ENCODE results near the gene TBC1D24.

Gene TBC1D24

DNA sequence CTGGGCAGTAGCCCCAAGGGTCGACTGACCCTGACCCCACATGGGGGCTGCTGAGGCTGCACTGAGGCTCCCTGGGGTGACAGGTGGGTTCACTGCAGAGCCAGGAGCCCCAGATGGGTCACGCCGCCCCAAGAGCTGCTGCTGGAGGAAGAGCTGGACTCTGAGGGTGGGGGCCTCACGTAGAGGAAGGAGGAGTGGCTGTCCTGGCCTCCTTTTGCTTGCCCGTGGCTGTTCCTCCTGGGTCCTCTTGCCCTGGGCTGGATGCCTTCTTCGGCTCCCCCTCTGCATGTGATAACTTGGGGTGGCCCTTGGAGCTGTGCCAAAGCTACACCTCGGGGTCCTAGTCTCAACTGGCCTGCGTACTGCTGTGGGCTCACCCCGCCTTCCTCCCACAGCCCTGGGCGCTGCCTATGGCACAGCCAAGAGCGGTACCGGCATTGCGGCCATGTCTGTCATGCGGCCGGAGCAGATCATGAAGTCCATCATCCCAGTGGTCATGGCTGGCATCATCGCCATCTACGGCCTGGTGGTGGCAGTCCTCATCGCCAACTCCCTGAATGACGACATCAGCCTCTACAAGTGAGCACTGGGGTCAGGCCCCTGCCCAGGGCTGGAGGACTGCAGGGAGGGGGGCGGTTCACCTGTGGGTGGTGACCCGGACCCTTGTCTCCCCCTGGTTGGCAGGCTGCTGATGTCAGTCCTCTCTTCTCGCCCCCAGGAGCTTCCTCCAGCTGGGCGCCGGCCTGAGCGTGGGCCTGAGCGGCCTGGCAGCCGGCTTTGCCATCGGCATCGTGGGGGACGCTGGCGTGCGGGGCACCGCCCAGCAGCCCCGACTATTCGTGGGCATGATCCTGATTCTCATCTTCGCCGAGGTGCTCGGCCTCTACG is 44.1 kb downstream of the TBC1D24 start:
- DNase-seq = peak; percentile 29

DNA sequence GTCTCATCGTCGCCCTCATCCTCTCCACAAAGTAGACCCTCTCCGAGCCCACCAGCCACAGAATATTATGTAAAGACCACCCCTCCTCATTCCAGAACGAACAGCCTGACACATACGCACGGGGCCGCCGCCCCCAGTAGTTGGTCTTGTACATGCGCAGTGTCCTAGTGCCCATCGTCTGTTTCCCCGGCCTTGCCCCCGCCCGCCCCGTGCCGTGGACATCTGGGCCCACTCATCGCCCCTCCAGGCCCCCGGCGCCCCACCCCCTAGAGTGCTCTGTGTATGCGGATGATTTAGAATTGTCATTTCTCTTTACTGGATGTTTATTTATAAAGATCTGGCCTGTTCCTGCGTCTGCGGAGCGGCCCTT is 44.8 kb downstream of the TBC1D24 start:
- no peak for DNase-seq

DNA sequence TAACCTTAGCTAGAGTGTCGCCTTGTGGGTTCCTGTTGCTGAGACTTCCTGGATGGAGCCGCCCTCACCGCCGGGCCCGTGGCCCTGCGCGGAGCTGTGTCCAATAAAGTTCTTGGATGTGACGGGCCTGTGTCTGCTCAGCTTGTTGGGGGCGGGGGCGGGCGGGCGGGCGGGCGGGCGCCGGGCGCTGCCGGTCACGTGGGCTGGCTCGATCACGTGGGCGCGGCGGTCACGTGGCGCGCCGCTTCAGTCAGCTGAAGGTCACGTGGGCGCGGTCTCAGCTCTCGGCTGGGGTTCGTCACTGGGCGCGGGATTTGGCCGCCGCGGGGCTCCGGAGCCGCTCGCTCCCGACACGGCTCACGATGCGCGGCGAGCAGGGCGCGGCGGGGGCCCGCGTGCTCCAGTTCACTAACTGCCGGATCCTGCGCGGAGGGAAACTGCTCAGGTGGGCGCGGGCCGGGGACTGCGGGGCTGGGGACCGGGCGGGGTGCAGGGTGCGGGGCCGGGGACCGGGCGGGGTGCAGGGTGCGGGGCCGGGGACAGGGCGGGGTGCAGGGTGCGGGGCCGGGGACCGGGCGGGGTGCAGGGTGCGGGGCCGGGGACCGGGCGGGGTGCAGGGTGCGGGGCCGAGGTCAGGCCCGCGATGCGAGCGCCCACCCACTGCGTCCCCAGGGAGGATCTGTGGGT is 45.3 kb downstream of the TBC1D24 start, which contains the start of gene AMDHD2:
Gene AMDHD2, plus strand, starts transcription at position 275 of the 687 bp plus-strand sequence. Its CDS starts 88 bp downstream, at position 363.
- peak; percentile 95 for DNase-seq

DNA sequence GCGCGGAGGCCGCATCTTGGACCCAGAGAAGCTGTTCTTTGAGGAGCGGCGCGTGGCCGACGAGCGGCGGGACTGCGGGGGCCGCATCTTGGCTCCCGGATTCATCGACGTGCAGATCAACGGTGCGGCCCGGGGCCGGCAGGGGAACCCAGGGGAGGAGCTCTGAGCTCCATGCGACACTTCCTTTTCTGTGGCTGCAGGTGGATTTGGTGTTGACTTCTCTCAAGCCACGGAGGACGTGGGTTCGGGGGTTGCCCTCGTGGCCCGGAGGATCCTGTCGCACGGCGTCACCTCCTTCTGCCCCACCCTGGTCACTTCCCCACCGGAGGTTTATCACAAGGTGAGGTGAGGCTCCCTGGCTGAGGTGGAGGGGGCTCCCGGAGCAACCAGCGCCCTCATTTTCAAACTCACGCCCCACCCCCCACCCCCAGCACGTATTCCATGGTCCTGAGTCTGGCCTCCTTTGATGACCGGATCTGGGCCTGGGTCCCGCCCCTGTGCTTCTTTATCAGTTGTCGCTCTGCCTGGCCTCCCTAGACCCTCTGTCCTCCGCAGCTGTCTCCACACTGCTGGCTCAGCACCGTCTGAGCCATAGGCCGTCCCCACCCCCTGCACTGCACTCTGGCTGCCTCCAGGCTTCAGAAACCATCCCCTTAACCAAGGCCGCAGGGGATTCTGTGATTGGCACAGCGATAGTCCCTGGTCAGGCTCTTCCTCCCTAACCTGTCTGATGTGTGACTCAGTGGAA is 46.0 kb downstream of the TBC1D24 start:
- DNase-seq = peak; percentile 57

DNA sequence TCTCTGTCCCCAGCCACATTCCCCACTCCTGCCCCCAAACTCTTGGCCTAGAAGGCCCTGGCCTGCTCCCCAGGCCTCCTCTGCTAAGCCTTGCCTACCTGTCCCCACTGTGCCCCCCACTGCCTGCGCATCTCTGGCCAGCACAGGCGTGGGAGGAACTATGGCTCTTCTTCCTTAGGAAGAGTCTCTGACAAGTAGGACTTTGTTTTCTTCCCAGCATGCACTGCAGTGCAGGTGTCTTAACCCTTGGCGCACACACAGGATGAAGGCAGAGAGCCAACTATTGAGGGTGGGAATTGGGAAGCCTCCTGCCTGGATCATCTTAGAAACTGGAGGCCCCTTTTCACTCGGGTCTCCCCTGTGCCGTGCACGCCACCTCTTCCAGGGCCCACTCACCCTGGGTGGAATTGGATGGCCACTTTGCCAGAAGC is 48.9 kb downstream of the TBC1D24 start:
- DNase-seq = no peak

DNA sequence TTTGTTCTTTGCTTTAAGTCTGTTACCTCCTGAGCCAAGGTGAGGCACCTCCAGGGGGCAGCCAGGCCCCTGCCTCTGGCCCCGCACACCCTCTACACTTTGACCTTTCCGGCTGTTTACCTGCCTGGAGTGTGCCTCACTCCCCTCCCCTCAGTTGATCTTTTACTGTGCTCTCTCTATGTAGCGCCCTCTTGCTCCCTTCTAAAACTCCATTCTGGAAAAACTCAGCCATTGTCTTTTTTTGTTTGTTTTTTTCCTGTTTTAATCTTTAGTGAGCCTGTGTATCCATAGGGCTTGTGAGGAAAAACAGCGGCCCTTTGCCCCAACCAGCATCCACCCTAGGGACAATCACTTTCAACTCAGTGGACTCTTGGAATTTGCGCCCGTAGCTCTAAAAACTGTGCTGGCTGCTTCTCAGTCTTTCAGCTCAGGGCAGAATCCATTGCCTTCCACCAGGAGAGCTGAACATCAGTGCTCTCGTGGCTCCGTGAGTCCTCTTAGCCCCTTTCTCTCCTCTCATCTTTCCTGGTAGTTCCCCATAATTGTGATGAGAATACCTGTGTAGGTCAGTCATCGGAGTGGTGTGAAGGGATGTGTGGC is 49.5 kb downstream of the TBC1D24 start:
- no peak for DNase-seq

DNA sequence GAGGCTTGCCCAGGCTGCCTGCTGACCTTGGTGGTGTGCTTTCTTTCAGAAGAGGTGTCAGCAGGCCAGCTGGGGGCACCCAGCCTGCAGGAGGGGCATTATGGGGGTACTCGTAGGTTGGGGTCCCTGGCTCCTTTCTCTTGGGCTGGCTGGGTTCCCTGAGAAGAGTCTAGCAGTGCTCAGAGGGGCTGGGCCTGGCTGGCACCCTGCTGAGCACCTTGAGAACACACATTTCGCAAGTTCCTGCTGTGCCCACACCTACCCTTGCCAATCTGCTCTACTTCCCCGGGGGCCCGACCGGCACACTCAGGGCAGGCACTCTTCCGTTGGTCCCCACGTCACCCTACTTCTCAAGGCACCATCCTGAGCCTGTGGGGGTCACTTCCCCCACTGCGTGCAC is 51.2 kb downstream of the TBC1D24 start:
- DNase-seq = no peak

DNA sequence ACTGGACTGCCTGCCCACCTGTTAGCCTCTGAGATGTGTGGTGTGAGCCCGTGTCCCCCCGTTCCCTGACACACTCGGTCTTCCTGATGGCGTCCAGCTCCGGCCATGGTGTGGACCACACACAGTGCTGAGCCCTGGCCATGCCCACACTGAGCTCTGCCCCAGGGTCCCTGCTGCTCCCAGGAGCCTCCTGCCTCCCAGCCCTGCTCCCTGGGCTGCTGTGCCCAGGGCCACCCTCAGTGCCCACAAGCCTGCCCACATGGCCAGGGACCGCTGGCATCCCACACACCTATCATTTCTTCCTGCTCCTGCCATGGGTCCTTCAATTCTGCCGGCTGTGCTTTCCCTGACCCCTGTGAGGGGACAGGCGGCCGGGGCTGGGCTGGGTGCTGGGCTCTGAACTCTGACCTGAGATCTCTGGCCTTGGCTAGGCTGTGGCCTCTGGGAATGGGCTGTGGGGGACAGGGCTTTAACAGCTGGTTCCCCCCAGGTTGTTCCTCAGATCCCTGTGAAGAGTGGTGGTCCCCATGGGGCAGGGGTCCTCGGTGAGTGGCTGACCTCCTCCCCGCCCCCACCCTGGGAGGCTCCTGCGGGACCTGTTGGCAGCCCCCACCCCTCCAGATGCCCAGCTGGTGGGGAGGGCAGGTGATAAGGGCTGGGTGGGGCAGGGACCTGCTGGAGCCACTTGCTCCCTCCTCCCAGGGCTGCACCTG is 52.3 kb downstream of the TBC1D24 start:
- DNase-seq = no peak

DNA sequence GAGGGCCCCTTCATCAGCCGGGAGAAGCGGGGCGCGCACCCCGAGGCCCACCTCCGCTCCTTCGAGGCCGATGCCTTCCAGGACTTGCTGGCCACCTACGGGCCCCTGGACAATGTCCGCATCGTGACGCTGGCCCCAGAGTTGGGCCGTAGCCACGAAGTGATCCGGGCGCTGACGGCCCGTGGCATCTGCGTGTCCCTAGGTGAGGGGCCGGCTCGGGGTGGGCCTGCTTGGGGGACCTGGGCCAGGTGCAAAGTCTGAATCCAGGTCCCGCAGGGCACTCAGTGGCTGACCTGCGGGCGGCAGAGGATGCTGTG is 52.8 kb downstream of the TBC1D24 start:
- DNase-seq = no peak

DNA sequence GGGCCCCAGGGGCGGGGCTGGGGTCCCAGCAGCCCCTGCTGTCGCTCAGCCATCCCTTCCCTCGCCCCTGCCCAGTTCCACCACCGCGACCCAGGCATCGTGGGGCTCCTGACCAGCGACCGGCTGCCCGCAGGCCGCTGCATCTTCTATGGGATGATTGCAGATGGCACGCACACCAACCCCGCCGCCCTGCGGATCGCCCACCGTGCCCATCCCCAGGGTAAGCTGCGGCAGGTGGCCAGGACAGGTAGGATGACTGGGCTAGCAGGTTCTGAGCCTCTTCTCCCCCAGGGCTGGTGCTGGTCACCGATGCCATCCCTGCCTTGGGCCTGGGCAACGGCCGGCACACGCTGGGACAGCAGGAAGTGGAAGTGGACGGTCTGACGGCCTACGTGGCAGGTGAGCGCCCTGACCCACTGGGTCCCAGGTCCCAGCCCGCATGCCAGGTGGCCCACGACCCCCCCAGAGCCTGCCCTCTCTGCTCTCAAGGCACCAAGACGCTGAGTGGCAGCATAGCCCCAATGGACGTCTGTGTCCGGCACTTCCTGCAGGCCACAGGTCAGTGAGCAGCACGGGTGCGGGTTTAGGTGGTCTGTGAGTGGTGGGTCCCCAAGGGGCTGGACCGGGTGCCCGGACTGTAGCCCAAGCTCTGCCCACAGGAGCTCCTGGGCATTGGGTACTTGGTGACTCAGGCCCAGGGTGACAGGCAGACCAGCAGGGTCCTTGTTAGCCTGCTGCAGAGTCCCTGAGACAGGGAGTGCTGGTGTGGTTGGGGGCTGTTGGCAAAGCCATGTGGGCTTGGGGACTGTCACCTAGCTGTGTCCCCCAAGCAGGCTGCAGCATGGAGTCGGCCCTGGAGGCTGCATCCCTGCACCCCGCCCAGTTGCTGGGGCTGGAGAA is 53.5 kb downstream of the TBC1D24 start:
- no peak for DNase-seq

DNA sequence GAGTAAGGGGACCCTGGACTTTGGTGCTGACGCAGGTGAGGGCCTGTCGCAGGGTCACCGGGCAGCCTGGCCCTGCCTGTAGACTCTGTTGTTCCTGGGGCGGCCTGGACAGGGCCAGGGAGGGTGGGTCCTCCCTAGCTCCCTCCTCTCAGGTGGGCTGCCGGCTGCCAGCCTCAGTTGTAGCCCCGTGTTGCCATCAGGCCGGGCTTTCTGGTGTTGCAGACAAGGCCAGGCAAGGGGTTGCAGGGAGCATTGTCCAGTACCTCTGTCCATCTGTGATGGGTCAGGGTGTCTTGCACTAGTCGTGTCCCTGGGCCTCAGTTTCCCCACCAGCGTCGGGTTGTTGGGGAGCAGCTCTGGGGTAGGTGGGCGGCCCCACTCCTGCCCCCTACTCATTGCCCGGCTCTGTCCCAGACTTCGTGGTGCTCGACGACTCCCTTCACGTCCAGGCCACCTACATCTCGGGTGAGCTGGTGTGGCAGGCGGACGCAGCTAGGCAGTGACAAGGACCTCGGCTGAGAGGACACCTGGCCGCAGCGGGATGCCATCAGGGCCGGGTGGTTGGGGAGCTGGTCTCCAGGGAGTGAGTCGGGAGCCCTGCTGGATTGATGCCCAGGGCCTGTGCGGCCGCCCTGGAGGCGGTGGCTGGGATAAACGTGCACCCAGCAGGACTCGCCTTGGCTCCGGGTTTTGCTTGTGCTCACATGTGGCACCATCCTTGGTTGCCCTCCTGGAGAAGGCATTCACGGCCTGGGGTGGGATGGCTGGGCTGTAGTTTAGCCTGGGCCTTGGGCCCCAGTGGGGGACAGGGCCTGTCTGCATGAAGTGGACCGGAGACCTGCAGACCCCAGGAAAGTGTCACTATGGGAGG is 54.4 kb downstream of the TBC1D24 start:
- DNase-seq = peak; percentile 41

DNA sequence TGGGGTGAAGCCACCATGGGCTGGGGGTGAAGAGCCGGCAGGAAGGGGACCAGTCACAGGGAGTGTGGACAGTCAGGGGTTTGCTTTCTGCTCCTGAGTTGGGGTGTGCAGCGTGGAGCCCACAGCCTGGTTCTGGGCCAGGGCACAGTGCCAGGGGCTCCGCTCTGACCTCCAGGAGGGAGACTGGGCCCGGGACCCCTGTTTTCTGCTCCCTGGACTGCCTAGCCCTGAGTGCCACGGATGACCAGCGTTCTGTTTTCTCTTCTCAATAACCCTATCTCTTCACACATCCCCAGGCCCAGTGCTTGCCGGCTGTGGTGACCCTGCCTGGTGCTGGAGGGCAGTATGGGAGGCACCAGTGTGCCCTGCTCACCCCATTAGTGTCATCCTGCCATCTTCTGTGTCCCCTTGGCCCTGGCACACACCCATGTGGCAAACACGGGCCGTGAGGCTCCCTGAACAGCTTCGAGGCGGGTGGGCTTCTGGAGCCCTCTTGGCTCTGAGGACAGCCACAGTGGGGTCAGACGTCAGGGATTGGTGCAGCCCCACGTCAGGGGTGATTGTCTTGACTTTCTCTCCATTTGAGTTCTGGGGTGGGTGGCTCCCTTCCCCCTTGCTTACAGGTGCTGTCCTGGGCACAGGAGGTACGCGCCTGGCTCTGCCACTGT is 55.2 kb downstream of the TBC1D24 start:
- DNase-seq = no peak

DNA sequence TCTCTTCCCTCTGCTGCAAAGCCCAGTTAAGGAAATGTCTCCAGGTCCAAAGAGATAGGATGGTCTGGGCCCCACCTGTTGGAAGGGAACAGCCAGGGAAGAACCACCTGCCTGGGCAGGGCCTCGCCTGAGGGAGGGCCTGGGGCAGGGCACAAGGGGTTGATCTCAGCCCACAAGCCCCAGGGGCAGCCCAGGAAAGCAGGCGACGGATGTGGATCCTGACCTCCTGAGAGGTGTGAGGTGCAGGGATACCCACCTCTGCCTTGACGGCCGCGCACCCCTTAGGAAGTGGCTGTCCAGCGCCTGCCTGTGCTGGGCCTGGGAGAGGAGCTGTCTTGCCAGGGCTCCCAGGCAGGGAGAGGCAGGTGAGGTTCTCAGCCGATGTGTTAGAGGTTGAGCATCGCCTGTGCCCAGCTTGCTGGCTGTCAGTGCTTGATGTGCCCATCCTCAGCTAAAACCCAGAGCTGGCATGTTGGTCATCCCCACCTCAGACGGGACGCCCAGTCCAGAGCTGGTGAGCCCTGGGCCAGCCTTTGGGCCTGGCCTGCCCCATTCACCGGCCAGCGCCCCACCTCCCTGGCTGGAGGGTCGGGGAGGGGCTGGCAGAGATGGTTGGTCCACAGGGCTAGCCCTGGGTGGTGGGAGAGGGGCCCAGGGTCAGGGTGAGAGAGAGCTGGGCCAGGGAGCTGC is 55.8 kb downstream of the TBC1D24 start:
- DNase-seq = no peak

DNA sequence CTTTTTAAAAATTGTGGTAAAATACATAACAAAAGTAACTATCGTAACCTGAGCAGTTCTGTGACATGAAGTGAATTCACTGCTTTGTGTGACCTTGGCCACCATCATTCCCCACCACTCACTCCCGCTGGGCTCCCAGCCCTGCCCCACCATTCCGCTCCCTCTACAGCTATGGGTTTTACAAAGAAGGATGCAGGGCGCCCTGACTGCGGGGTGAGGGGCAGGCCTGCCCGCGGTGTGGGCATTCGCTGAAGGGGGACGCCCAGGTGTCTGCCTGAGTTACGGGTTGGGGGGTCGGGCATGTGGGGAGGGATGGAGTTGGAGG is 56.4 kb downstream of the TBC1D24 start, which contains the start of gene CEMP1:
Gene CEMP1, minus strand, starts transcription at position 38 of the 325 bp plus-strand sequence. CDS start 335 bp downstream, outside the sequence.
- DNase-seq = peak; percentile 46

DNA sequence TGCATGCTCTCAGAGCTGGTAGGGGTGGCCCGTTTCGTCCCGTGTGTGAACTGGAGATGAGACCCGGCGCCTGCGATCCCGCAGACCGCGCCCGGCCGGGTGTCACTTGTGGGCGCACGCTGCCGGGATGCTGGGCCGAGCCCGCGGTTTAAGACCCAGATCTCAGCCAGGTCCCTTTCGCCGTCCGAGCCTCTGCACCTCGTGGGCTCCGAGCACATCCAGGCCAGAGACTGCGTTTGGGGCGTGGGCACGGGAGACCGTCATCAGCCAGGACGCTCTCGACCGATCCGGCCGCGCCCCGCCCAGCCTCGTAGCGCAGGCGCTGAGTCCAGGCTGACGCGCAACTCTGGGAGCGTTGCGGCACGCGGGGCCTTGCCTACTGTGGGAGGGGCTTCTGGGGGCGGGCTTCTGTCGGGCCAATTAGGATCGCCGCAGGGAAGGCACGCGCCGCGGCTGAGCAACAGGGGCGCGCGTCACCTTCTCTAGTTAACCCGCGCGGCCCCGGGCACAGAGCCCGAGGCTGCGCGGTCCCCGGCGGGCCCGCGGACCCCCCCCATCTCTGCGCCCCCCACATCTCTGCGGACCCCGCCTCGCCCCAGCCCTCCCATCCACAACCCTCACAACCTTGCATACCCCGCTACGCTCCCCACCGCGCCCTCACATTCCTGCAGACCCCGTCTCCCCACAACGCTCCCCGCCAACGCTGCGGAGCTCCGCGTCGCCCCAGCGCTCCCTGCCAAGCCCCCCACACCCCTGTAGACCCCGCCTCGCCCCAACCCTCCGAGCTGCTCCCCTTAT is 57.0 kb downstream of the TBC1D24 start:
- DNase-seq = peak; percentile 98

DNA sequence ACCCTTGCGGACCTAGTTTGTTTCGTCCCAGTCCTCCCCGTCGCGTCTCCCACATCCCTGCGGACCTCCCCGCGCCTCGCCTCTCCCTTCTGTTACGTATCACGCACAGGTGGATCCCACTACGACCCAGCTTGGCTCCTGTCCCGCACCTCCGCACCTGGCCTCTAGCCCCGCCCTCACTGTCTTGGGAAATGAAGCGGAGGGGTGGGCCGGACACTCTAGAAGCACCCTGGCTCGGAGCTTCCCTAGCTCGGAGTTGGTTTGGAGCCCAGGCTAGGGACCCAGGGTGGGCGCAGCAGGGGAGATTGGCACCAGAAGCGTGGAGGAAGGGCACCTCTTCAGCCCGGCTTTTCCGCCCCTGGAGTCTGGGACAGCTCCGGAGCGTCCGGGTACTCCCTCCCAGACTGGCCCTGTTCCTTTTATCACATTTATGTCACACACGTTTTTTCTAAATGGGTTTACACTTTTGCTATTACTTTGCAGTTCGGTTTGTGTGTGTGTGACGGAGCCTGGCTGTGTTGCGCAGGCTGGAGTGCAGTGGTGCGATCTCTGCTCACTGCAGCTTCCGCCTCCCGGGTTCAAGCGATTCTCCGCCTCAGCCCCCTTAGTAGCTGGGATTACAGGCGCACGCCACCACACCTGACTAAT is 57.7 kb downstream of the TBC1D24 start:
- peak; percentile 89 for DNase-seq

DNA sequence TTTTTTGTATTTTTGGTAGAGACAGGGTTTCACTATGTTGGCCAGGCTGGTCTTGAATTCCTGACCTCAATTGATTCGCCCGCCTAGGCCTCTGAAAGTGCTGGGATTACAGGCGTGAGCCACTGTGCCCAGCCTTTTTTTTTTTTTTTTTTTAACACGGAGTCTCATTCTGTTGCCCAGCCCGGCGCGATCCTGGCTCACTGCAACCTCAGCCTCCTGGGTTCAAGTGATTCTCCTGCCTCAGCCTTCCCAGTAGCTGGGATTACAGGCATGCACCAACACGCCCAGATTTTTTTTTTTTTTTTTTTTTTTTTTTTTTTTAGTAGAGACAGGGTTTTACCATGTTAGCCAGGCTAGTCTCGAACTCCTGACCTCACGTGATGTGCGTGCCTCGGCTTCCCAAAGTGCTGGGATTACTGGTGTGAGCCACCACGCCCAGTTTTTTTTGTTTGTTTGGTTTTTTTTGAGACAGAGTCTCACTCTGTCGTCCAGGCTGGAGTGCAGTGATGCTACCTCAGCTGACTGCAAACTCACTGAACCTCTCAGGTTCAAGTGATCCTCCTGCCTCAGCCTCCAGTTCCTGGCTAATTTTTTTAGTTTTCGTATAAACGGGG is 58.3 kb downstream of the TBC1D24 start:
- peak; percentile 62 for DNase-seq

Measured in DMS53 (cell line).